Kidney (tissue), 14 donors: Measurements from ENCODE around the gene ANKRD65. TPM values are rescaled to one million over a fixed set of nuclear protein-coding genes. Genes with fewer than 3 reads are reported as not detected.

ENCODE experiments used
- DNase-seq, 5 donors: peaks; one replicate each; pipeline ENCODE4 v3.0.0-alpha.2; 2013 to 2020
- FAIRE-seq: peaks from 2 replicates; lab custom pipeline; 2012; peaks lifted over from hg19 to GRCh38; lab: Jason Lieb, UNC
- H3K27ac ChIP-seq, 2 donors: one replicate each; pipeline ENCODE4 v1.7.0; 2013; ENCODE audit warnings: low read depth in 2 of 2, low read length in 2 of 2, inconsistent platforms in 1 of 2
- H3K27me3 ChIP-seq: one replicate; pipeline ENCODE4 v1.7.1; 2013; ENCODE audit warnings: low read length, inconsistent platforms; ENCODE audit not compliant: control insufficient read depth, insufficient read depth
- H3K36me3 ChIP-seq, 3 donors: one replicate each; pipeline versions ENCODE4 v1.7.0 to v1.7.1; 2013; ENCODE audit warnings: low read length in 3 of 3, control low read depth in 1 of 3, inconsistent platforms in 1 of 3; ENCODE audit not compliant: insufficient read depth in 3 of 3, control insufficient read depth in 2 of 3
- H3K4me1 ChIP-seq, 3 donors: one replicate each; pipeline versions ENCODE4 v1.7.0 to v1.7.1; 2013; ENCODE audit warnings: low read length in 3 of 3, inconsistent platforms in 1 of 3, low read depth in 1 of 3; ENCODE audit not compliant: control insufficient read depth in 2 of 3, insufficient read depth in 2 of 3
- H3K4me3 ChIP-seq, 3 donors: one replicate each; pipeline versions ENCODE4 v1.7.0 to v1.8.1; 2013; ENCODE audit warnings: low read length in 3 of 3, control low read depth in 1 of 3, inconsistent platforms in 1 of 3
- H3K9ac ChIP-seq, 3 donors: one replicate each; pipeline versions ENCODE4 v1.7.0 to v1.7.1; 2013; ENCODE audit warnings: low read length in 3 of 3, control low read depth in 1 of 3, inconsistent platforms in 1 of 3
- H3K9me3 ChIP-seq, 3 donors: one replicate each; pipeline versions ENCODE4 v1.7.0 to v1.7.1; 2013; ENCODE audit warnings: low read length in 3 of 3, control low read depth in 1 of 3, inconsistent platforms in 1 of 3; ENCODE audit not compliant: control insufficient read depth in 2 of 3, insufficient read depth in 1 of 3
- CTCF ChIP-seq: IDR thresholded peaks from 3 replicates; pipeline ENCODE4 v1.5.1; 2012; ENCODE audit warnings: mild to moderate bottlenecking, moderate library complexity, borderline replicate concordance; ENCODE audit not compliant: insufficient read depth; ENCODE audit errors: extremely low read depth
- intact Hi-C: fragments of 100-400 bp; cut with DNase I; formaldehyde crosslinking; loops from one replicate; pipeline ENCODE4 v1.11.1; 2022
- polyA plus RNA-seq: library from polyadenylated mRNA; stranded (reverse); fragments of 350-450 nt; fragmentation: Illumina TruSeq; extraction: RNeasy Lipid Tissue Mini Kit (QIAGEN cat#74804); gene quantifications from one replicate; pipeline ENCODE4 v1.2.3, GENCODE V29; 2014; ENCODE audit warnings: low read depth, low replicate concordance; ENCODE audit not compliant: insufficient read depth
- total RNA-seq: library from RNA; stranded (reverse); fragmentation: NEBNext Ultra II Directional; extraction: Animal tissue kit (Norgen Biotek cat#: 25700); gene quantifications from one replicate; pipeline ENCODE4 v1.2.1, GENCODE V29; 2021
- donor health status: control.
- donor health status: control.
- donor health status: control.
- donor health status: control.
- donor health status: control.
- donor health status: DM: yes; HTN: yes; CAD: no.
- donor health status: Normal renal cell carcinoma (clear cell type).

Gene ANKRD65
- total and polyA plus RNA-seq, 2 donors from 2014 or later, result 5.2 to 7.1 TPM

- Histone ChIP-seq H3K36me3 (no peaks in the 10 kb centered on the region), H3K27me3 (no peaks in the 10 kb centered on the region), H3K27ac (no peak overlapping the region), H3K9me3 (no peaks in the 10 kb centered on the region), H3K9ac (no peak overlapping the region), H3K4me3 (no peak overlapping the region), H3K4me1 (peaks cover 0 to 3% (median 0%) of the 10 kb centered on the region in 3 donors)
- DNase-seq (peak in 1 of 5 donors; percentile 56), FAIRE-seq (no peak)
- intact Hi-C loops, result no loop called here
- no peak for TF ChIP-seq CTCF
Measured at GRCh38 chr1:1425426-1425752, 4.3 kb upstream of the ANKRD65 start.

- Histone ChIP-seq H3K9me3 (no peaks in the 10 kb centered on the region), H3K36me3 (no peaks in the 10 kb centered on the region), H3K9ac (no peak overlapping the region), H3K27ac (no peak overlapping the region), H3K4me3 (no peak overlapping the region), H3K4me1 (peaks cover 0 to 5% (median 0%) of the 10 kb centered on the region in 3 donors), H3K27me3 (no peaks in the 10 kb centered on the region)
- intact Hi-C loops, result no loop called here
- FAIRE-seq (no peak), DNase-seq (peak in 1 of 5 donors; percentile 57)
- no peak for TF ChIP-seq CTCF
Measured at GRCh38 chr1:1424707-1425106, 3.6 kb upstream of the ANKRD65 start.

DNA sequence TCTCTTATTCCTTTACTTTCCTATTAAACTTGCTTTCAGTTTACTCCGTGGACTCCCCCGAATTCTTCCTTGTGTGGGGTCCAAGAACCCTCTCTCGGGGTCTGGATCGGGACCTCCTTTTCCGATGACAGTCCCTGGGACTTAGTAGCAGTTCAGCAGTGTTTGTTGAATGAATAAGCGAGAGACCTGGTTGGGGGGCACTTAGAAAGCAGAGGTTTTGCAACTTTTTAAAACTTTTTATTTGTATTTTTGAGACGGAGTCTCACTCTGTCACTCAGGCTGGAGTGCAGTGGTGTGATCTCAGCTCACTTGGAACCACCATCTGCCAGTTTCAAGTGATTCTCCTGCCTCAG lies 2.1 kb upstream of the ANKRD65 start:
- Histone ChIP-seq H3K27ac (no peak overlapping the region), H3K4me3 (no peak overlapping the region), H3K4me1 (peaks cover 0 to 6% (median 0%) of the 10 kb centered on the region in 3 donors), H3K27me3 (no peaks in the 10 kb centered on the region), H3K36me3 (no peaks in the 10 kb centered on the region), H3K9me3 (no peaks in the 10 kb centered on the region), H3K9ac (no peak overlapping the region)
- FAIRE-seq (no peak), DNase-seq (no peak)
- TF ChIP-seq CTCF, result no peak
- intact Hi-C loops, result no loop called here

- H3K4me1 ChIP-seq, result peaks cover 0 to 6% (median 0%) of the 10 kb centered on the region in 3 donors
- no peaks in the 10 kb centered on the region for H3K9me3 ChIP-seq
- H3K4me3 ChIP-seq, result no peak overlapping the region
- no peak for FAIRE-seq
- H3K27me3 ChIP-seq, result no peaks in the 10 kb centered on the region
- no peak for TF ChIP-seq CTCF
- no peaks in the 10 kb centered on the region for H3K36me3 ChIP-seq
- DNase-seq, result peak in 1 of 5 donors; percentile 57
- H3K27ac ChIP-seq, result no peak overlapping the region
- H3K9ac ChIP-seq, result no peak overlapping the region
- intact Hi-C loops, result no loop called here
Measured at GRCh38 chr1:1422465-1423244, 1.6 kb upstream of the ANKRD65 start.
